ENCODE measurements around the gene STING1. TPM values are rescaled to one million over a fixed set of nuclear protein-coding genes. Genes with fewer than 3 reads are reported as not detected.
"Not testable (repeated sequence)": the region's sequence is repeated elsewhere in the genome, so short reads cannot be mapped to it uniquely, and the experiment has no call there.

The STING1 gene
- total and polyA plus RNA-seq, 2 of the 8 experiments (the other 6 are each of a cell fraction or from before 2014, with no cell fraction given): 0.26 to 0.47 TPM

DNA sequence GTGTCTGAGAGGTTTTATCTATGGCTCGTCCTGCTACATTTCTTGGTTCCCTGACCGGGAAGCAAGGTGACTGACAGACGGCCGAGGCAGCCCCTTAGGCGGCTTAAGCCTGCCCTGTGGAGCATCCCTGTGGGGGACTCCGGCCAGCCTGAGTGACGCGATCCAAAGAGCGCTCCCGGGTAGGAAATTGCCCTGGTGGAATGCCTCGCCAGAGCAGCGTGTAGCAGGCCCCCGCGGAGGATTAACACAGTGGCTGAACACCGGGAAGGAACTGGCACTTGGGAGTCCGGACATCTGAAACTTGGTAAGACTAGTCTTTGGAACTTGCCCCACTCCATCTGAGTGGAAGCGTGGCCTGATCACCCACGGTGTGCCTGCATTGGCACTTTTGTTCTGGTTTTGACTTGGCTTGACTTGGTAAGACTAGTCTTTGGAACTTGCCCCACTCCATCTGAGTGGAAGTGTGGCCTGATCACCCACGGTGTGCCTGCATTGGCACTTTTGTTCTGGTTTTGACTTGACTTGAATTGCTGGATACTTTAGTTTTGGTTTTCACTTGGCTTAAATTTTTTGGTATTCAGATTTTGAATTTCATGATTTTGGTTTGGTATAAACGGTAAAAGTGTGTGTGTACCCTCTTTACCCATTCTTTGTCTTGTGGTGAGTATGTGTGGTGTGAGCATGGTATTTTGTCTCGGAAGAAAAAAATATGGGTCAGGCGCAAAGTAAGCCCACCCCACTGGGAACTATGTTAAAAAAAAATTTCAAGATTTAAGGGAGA is 43.9 kb upstream of the STING1 start:
- H3K56ac ChIP-seq (replicated peaks; ENCODE audit: insufficient read length, low read depth, low read length); H2BK12ac ChIP-seq (ENCODE audit: low read depth, low read length); H2AK5ac ChIP-seq (ENCODE audit: low read depth, low read length); H2BK15ac ChIP-seq (ENCODE audit: low read length); FAIRE-seq; H4K91ac ChIP-seq (replicated peaks; ENCODE audit: insufficient read length, low read length); H3K23me2 ChIP-seq (ENCODE audit: low read depth, low read length); H3K18ac ChIP-seq (ENCODE audit: extremely low read depth, low read length); H2BK5ac ChIP-seq (ENCODE audit: low read depth, low read length); DNase-seq (ENCODE audit: low read depth in 1 of 2, low spot score in 2 of 2); H2AFZ ChIP-seq (ENCODE audit: low read length); H4K5ac ChIP-seq (ENCODE audit: insufficient read length, low read depth, low read length); H3K27me3 ChIP-seq (replicated peaks in 1 of 4; ENCODE audit: control insufficient read depth in 3 of 4, extremely low read depth in 1 of 4, insufficient read depth in 3 of 4, low read length in 3 of 4); H3K9me3 ChIP-seq (ENCODE audit: insufficient read depth in 2 of 2, low read depth in 1 of 2, low read length in 1 of 2); H4K20me1 ChIP-seq (replicated peaks in 1 of 2; ENCODE audit: control insufficient read depth in 1 of 2, insufficient read depth in 2 of 2, low read length in 2 of 2); H3K36me3 ChIP-seq (ENCODE audit: control insufficient read depth in 2 of 4, insufficient read depth in 4 of 4, low read length in 3 of 4); H3K14ac ChIP-seq (ENCODE audit: insufficient read length); H3K4ac ChIP-seq (replicated peaks; ENCODE audit: insufficient read length, low read depth, low read length); H3K79me2 ChIP-seq (ENCODE audit: control insufficient read depth in 1 of 2, insufficient read depth in 2 of 2, low read length in 2 of 2); H3K79me1 ChIP-seq (ENCODE audit: low read depth, low read length); H3K4me2 ChIP-seq (ENCODE audit: insufficient read depth in 1 of 2, low read depth in 2 of 2, low read length in 2 of 2); H4K8ac ChIP-seq (ENCODE audit: extremely low read depth, insufficient read depth, low read length); H3K27ac ChIP-seq (ENCODE audit: low read depth, low read length); H3K23ac ChIP-seq (ENCODE audit: insufficient read length); POLR2A ChIA-PET (ENCODE audit: partially characterized antibody); H3K9ac ChIP-seq (replicated peaks in 1 of 4; ENCODE audit: extremely low read depth in 1 of 4, low read depth in 3 of 4, low read length in 3 of 4): not testable (repeated sequence)
- Histone ChIP-seq H2BK20ac (ENCODE audit: low read length) (0 out of 2 replicates have a peak overlapping the region, but pooled peaks have one; percentile 43), H3K4me1 (replicated peaks in 1 of 4; ENCODE audit: control insufficient read depth in 3 of 4, insufficient read depth in 4 of 4, low read length in 3 of 4) (peaks cover 6 to 29% (median 25%) of the 10 kb centered on the region in 4 experiments; a peak in 6 of 7 replicates), H3K4me3 (ENCODE audit: extremely low read depth in 1 of 4, insufficient read depth in 2 of 4, low read depth in 3 of 4, low read length in 4 of 4) (peak overlapping the region in 1 of 4 experiments; percentile 5; a peak in 1 of 8 replicates), H2BK120ac (replicated peaks; ENCODE audit: low read depth, low read length) (peak overlapping the region; percentile 43)
- 63 to 100% methylated on average over 1 to 20 of the region's 22 CpGs for WGBS, 2 experiments (ENCODE audit: extremely low coverage in 1 of 2, insufficient coverage in 1 of 2, insufficient read length in 1 of 2, insufficient replicate concordance in 2 of 2, low coverage in 1 of 2, low lambda C conversion rate in 2 of 2, missing lambda C conversion rate in 1 of 2)
- CTCF ChIA-PET (ENCODE audit: partially characterized antibody): interaction anchor here (0.6 to 3.7 kb wide), 4 partner anchors 10 to 247 kb away, joined by 3 to 18 read pairs (median 6); partner anchors contain the start of gene UBE2D2
